ENCODE results near the gene ZNF77. TPM values are rescaled to one million over a fixed set of nuclear protein-coding genes. Genes with fewer than 3 reads are reported as not detected.
"Not testable (repeated sequence)": the region's sequence is repeated elsewhere in the genome, so short reads cannot be mapped to it uniquely, and the experiment has no call there.

Gene ZNF77
- total and polyA plus RNA-seq, 2 donors from 2014 or later = 2.4 to 5.1 TPM

GRCh38 chr19:2944403-2944774 lies 382 bp downstream of the ZNF77 start:
- FAIRE-seq (no peak), DNase-seq (no peak)
- Histone ChIP-seq H3K9me3 (ENCODE audit: control insufficient read depth in 2 of 3, insufficient read depth in 1 of 3, low read length in 3 of 3) (no peaks in the 10 kb centered on the region), H3K27ac (ENCODE audit: low read depth in 2 of 2, low read length in 2 of 2) (peak overlapping the region; percentile 55 to 94), H3K36me3 (ENCODE audit: control insufficient read depth in 2 of 3, insufficient read depth in 3 of 3, low read length in 3 of 3) (peaks cover 0 to 3% (median 2%) of the 10 kb centered on the region in 3 donors), H3K27me3 (ENCODE audit: control insufficient read depth, insufficient read depth, low read length) (no peaks in the 10 kb centered on the region), H3K9ac (ENCODE audit: low read length in 3 of 3) (peak overlapping the region; percentile 30 to 90 (median 85)), H3K4me1 (ENCODE audit: control insufficient read depth in 2 of 3, insufficient read depth in 2 of 3, low read depth in 1 of 3, low read length in 3 of 3) (peaks cover 0 to 10% (median 0%) of the 10 kb centered on the region in 3 donors), H3K4me3 (ENCODE audit: low read length in 3 of 3) (peak overlapping the region; percentile 69 to 92 (median 77))
- intact Hi-C loops (cut with DNase I) = no loop called here
- no peak for TF ChIP-seq CTCF (IDR thresholded peaks at IDR 0.05; ENCODE audit: borderline replicate concordance, extremely low read depth, insufficient read depth)

- FAIRE-seq (no peak), DNase-seq (no peak)
- Histone ChIP-seq H3K36me3 (ENCODE audit: control insufficient read depth in 2 of 3, insufficient read depth in 3 of 3, low read length in 3 of 3) (peaks cover 1 to 12% (median 3%) of the 10 kb centered on the region in 3 donors), H3K27ac (ENCODE audit: low read depth in 2 of 2, low read length in 2 of 2) (no peak overlapping the region), H3K9ac (ENCODE audit: low read length in 3 of 3) (no peak overlapping the region), H3K4me1 (ENCODE audit: control insufficient read depth in 2 of 3, insufficient read depth in 2 of 3, low read depth in 1 of 3, low read length in 3 of 3) (peaks cover 0 to 6% (median 0%) of the 10 kb centered on the region in 3 donors), H3K9me3 (ENCODE audit: control insufficient read depth in 2 of 3, insufficient read depth in 1 of 3, low read length in 3 of 3) (no peaks in the 10 kb centered on the region), H3K27me3 (ENCODE audit: control insufficient read depth, insufficient read depth, low read length) (no peaks in the 10 kb centered on the region), H3K4me3 (ENCODE audit: low read length in 3 of 3) (no peak overlapping the region)
- no peak for TF ChIP-seq CTCF (IDR thresholded peaks at IDR 0.05; ENCODE audit: borderline replicate concordance, extremely low read depth, insufficient read depth)
- intact Hi-C loops (cut with DNase I) = no loop called here
Observed at GRCh38 chr19:2942928-2943640, 1.7 kb downstream of the ZNF77 start.

- H3K9ac ChIP-seq (ENCODE audit: low read length in 3 of 3); H3K27ac ChIP-seq (ENCODE audit: low read depth in 2 of 2, low read length in 2 of 2); H3K4me3 ChIP-seq (ENCODE audit: low read length in 3 of 3); H3K4me1 ChIP-seq (ENCODE audit: control insufficient read depth in 2 of 3, insufficient read depth in 2 of 3, low read depth in 1 of 3, low read length in 3 of 3); intact Hi-C loops (cut with DNase I); DNase-seq; H3K27me3 ChIP-seq (ENCODE audit: control insufficient read depth, insufficient read depth, low read length); FAIRE-seq: not testable (repeated sequence)
- Histone ChIP-seq H3K9me3 (ENCODE audit: control insufficient read depth in 2 of 3, insufficient read depth in 1 of 3, low read length in 3 of 3) (peaks cover 13 to 24% (median 18%) of the 10 kb centered on the region in 3 donors), H3K36me3 (ENCODE audit: control insufficient read depth in 2 of 3, insufficient read depth in 3 of 3, low read length in 3 of 3) (peaks cover 16 to 37% (median 20%) of the 10 kb centered on the region in 3 donors)
Observed at GRCh38 chr19:2935863-2936262, 8.9 kb downstream of the ZNF77 start.

- intact Hi-C loops (cut with DNase I) = no loop called here
- no peaks in the 10 kb centered on the region for H3K27me3 ChIP-seq (ENCODE audit: control insufficient read depth, insufficient read depth, low read length)
- H3K9ac ChIP-seq (ENCODE audit: low read length in 3 of 3) = no peak overlapping the region
- FAIRE-seq (no peak), DNase-seq (no peak)
- no peak for TF ChIP-seq CTCF (IDR thresholded peaks at IDR 0.05; ENCODE audit: borderline replicate concordance, extremely low read depth, insufficient read depth)
- H3K9me3 ChIP-seq (ENCODE audit: control insufficient read depth in 2 of 3, insufficient read depth in 1 of 3, low read length in 3 of 3) = peaks cover 13 to 24% (median 18%) of the 10 kb centered on the region in 3 donors
- no peak overlapping the region for H3K27ac ChIP-seq (ENCODE audit: low read depth in 2 of 2, low read length in 2 of 2)
- H3K36me3 ChIP-seq (ENCODE audit: control insufficient read depth in 2 of 3, insufficient read depth in 3 of 3, low read length in 3 of 3) = peaks cover 13 to 32% (median 20%) of the 10 kb centered on the region in 3 donors
- no peaks in the 10 kb centered on the region for H3K4me1 ChIP-seq (ENCODE audit: control insufficient read depth in 2 of 3, insufficient read depth in 2 of 3, low read depth in 1 of 3, low read length in 3 of 3)
- peak overlapping the region in 1 of 3 donors; percentile 26 for H3K4me3 ChIP-seq (ENCODE audit: low read length in 3 of 3)
Observed at GRCh38 chr19:2933490-2933910, 11.3 kb downstream of the ZNF77 start.
